Ectodermal cell (in vitro differentiated cells): ENCODE data around the gene TM7SF3.

Experiments
- H3K27ac ChIP-seq: 2 replicates; pipeline ENCODE4 v1.7.0; 2013; ENCODE audit warnings: mild to moderate bottlenecking, low read depth, low read length; ENCODE audit not compliant: insufficient read depth, poor library complexity, severe bottlenecking
- H3K27me3 ChIP-seq: 2 replicates; pipeline ENCODE4 v1.7.0; 2013; ENCODE audit warnings: mild to moderate bottlenecking, low read length; ENCODE audit not compliant: insufficient read depth, control insufficient read depth, poor library complexity, severe bottlenecking
- H3K36me3 ChIP-seq: one replicate; pipeline ENCODE4 v1.7.0; 2013; ENCODE audit warnings: low read length; ENCODE audit not compliant: control insufficient read depth, insufficient read depth
- H3K4me1 ChIP-seq: one replicate; pipeline ENCODE4 v1.7.0; 2013; ENCODE audit warnings: low read length; ENCODE audit not compliant: control insufficient read depth, insufficient read depth
- H3K4me3 ChIP-seq: 2 replicates; pipeline ENCODE4 v1.7.0; 2013; ENCODE audit warnings: low read depth, low read length, control low read depth; ENCODE audit not compliant: insufficient read depth
- H3K9me3 ChIP-seq: 2 replicates; pipeline ENCODE4 v1.7.0; 2013; ENCODE audit warnings: mild to moderate bottlenecking, low read length, moderate library complexity; ENCODE audit not compliant: control insufficient read depth
- WGBS, 2 experiments: methylation state at CpG; one replicate each; pipeline ENCODE4 v1.1.7; 2013; ENCODE audit warnings: missing lambda C conversion rate in 2 of 2; 5-methylcytosine and 5-hydroxymethylcytosine counted together

TM7SF3 gene

GRCh38 chr12:26954027-26954426 is 60.2 kb downstream of the TM7SF3 start:
- no peak overlapping the region for H3K4me3 ChIP-seq
- H3K9me3 ChIP-seq: no peaks in the 10 kb centered on the region
- H3K27me3 ChIP-seq: no peaks in the 10 kb centered on the region
- WGBS, 2 experiments: 92 to 93% methylated on average over 4 of the region's 4 CpGs
- H3K4me1 ChIP-seq: no peaks in the 10 kb centered on the region
- H3K27ac ChIP-seq: no peak overlapping the region
- H3K36me3 ChIP-seq: peaks cover 4% of the 10 kb centered on the region

GRCh38 chr12:26953447-26953846 is 60.7 kb downstream of the TM7SF3 start:
- H3K4me1 ChIP-seq: no peaks in the 10 kb centered on the region
- 86% methylated on average over 1 of the region's 1 CpG for whole genome bisulfite sequencing, 2 experiments
- H3K27ac ChIP-seq: no peak overlapping the region
- H3K27me3 ChIP-seq: no peaks in the 10 kb centered on the region
- no peaks in the 10 kb centered on the region for H3K9me3 ChIP-seq
- no peak overlapping the region for H3K4me3 ChIP-seq
- H3K36me3 ChIP-seq: peaks cover 4% of the 10 kb centered on the region

GRCh38 chr12:26948309-26948708 is 65.9 kb downstream of the TM7SF3 start:
- Histone ChIP-seq H3K9me3 (no peaks in the 10 kb centered on the region), H3K27me3 (no peaks in the 10 kb centered on the region), H3K4me1 (no peaks in the 10 kb centered on the region), H3K4me3 (no peak overlapping the region), H3K27ac (no peak overlapping the region), H3K36me3 (no peaks in the 10 kb centered on the region)
- 92 to 97% methylated on average over 1 of the region's 1 CpG for WGBS, 2 experiments

- Histone ChIP-seq H3K27ac (no peak overlapping the region), H3K9me3 (no peaks in the 10 kb centered on the region), H3K4me1 (peaks cover 11% of the 10 kb centered on the region), H3K27me3 (no peaks in the 10 kb centered on the region), H3K4me3 (no peak overlapping the region), H3K36me3 (no peaks in the 10 kb centered on the region)
- 93 to 100% methylated on average over 1 of the region's 1 CpG for WGBS, 2 experiments
Measured at GRCh38 chr12:26941215-26941594, 73.0 kb downstream of the TM7SF3 start.

- H3K4me3 ChIP-seq: no peak overlapping the region
- no peaks in the 10 kb centered on the region for H3K36me3 ChIP-seq
- H3K27ac ChIP-seq: no peak overlapping the region
- no peaks in the 10 kb centered on the region for H3K27me3 ChIP-seq
- H3K4me1 ChIP-seq: peaks cover 16% of the 10 kb centered on the region
- no peaks in the 10 kb centered on the region for H3K9me3 ChIP-seq
- WGBS, 2 experiments: 88 to 98% methylated on average over 1 to 2 of the region's 3 CpGs
Measured at GRCh38 chr12:26940516-26941214, 73.5 kb downstream of the TM7SF3 start.

GRCh38 chr12:26939953-26940352 is 74.2 kb downstream of the TM7SF3 start:
- Histone ChIP-seq H3K27me3 (no peaks in the 10 kb centered on the region), H3K36me3 (no peaks in the 10 kb centered on the region), H3K9me3 (no peaks in the 10 kb centered on the region), H3K4me3 (peak overlapping the region; percentile 92), H3K27ac (no peak overlapping the region), H3K4me1 (peaks cover 16% of the 10 kb centered on the region)
- 80 to 81% methylated on average over 1 of the region's 1 CpG for WGBS, 2 experiments

GRCh38 chr12:26939192-26939832 is 74.9 kb downstream of the TM7SF3 start:
- peaks cover 16% of the 10 kb centered on the region for H3K4me1 ChIP-seq
- H3K36me3 ChIP-seq: no peaks in the 10 kb centered on the region
- H3K27ac ChIP-seq: no peak overlapping the region
- H3K27me3 ChIP-seq: no peaks in the 10 kb centered on the region
- peak overlapping the region; percentile 92 for H3K4me3 ChIP-seq
- no peaks in the 10 kb centered on the region for H3K9me3 ChIP-seq
- WGBS, 2 experiments: 34 to 39% methylated on average over 8 to 9 of the region's 9 CpGs

- Histone ChIP-seq H3K27ac (peak overlapping the region; percentile 83), H3K27me3 (no peaks in the 10 kb centered on the region), H3K36me3 (no peaks in the 10 kb centered on the region), H3K4me3 (peak overlapping the region; percentile 92), H3K4me1 (peaks cover 16% of the 10 kb centered on the region), H3K9me3 (no peaks in the 10 kb centered on the region)
- 0% methylated on average over 28 of the region's 28 CpGs for WGBS, 2 experiments
Measured at GRCh38 chr12:26938701-26939062, 75.5 kb downstream of the TM7SF3 start.

GRCh38 chr12:26937863-26938700 is 76.1 kb downstream of the TM7SF3 start, which contains the start of the genes FGFR1OP2 and INTS13:
TSS of gene FGFR1OP2 (plus strand) at chr12:26938470. CDS start at chr12:26954159, 15,689 bp downstream.
TSS of gene INTS13 (minus strand) at chr12:26937981. CDS start at chr12:26936803, 1,178 bp downstream.
- WGBS, 2 experiments: 0% methylated on average over 69 of the region's 69 CpGs
- H3K27ac ChIP-seq: peak within 1 kb of the TSS; percentile 94
- H3K9me3 ChIP-seq: no peaks in the 10 kb centered on the region
- peaks cover 16% of the 10 kb centered on the region for H3K4me1 ChIP-seq
- no peaks in the 10 kb centered on the region for H3K36me3 ChIP-seq
- H3K4me3 ChIP-seq: peak within 1 kb of the TSS; percentile 92
- H3K27me3 ChIP-seq: no peaks in the 10 kb centered on the region

GRCh38 chr12:26937443-26937862 is 76.7 kb downstream of the TM7SF3 start:
- 0% methylated on average over 10 of the region's 10 CpGs for WGBS, 2 experiments

More at GRCh38 chr12:26937443-26937862, 76.7 kb downstream of the TM7SF3 start:
- peak overlapping the region; percentile 94 for H3K27ac ChIP-seq
- H3K9me3 ChIP-seq: no peaks in the 10 kb centered on the region
- H3K4me3 ChIP-seq: peak overlapping the region; percentile 92
- H3K27me3 ChIP-seq: no peaks in the 10 kb centered on the region
- no peaks in the 10 kb centered on the region for H3K36me3 ChIP-seq
- peaks cover 16% of the 10 kb centered on the region for H3K4me1 ChIP-seq
